HT1080 (cell line): ENCODE measurements around the gene ITGA8. TPM values are rescaled to one million over a fixed set of nuclear protein-coding genes. Genes with fewer than 3 reads are reported as not detected.
"Not testable (repeated sequence)": the region's sequence is repeated elsewhere in the genome, so short reads cannot be mapped to it uniquely, and the experiment has no call there.

Source experiments
- DNase-seq: peaks from one replicate; pipeline ENCODE4 v3.0.0-alpha.2; 2015; ENCODE audit warnings: low read depth
- total RNA-seq: library from RNA; depleted of rRNA; stranded (reverse); fragments of >200 nt; shearing (Covaris generic); gene quantifications from 2 replicates; pipeline ENCODE4 v1.2.3, GENCODE V29; 2014

ITGA8 gene
- total RNA-seq, 1 experiment from 2014 or later = not detected

GRCh38 chr10:15562578-15562977 is 157.1 kb downstream of the ITGA8 start:
- no peak for DNase-seq

DNA sequence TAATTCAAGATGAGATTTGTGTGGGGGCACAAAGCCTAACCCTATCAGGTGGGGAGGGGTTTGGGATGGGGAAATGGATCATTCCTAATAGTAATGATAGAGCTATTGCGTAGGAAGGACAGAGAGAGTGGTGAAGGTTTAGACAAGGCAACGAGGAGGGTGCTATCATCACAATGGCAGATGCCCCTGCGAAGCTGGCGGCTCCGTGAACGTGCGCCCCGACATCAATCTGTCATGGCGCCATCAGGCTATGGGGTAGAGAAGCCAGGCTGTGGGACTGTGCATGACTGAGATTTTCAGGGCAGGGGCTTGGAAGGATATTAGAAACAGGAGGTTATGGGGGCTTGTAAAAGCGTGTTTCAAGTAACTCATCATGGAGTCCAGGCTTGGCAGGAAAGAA is 157.6 kb downstream of the ITGA8 start:
- DNase-seq = no peak

- DNase-seq = no peak
Observed at GRCh38 chr10:15558136-15558535, 161.6 kb downstream of the ITGA8 start.

DNA sequence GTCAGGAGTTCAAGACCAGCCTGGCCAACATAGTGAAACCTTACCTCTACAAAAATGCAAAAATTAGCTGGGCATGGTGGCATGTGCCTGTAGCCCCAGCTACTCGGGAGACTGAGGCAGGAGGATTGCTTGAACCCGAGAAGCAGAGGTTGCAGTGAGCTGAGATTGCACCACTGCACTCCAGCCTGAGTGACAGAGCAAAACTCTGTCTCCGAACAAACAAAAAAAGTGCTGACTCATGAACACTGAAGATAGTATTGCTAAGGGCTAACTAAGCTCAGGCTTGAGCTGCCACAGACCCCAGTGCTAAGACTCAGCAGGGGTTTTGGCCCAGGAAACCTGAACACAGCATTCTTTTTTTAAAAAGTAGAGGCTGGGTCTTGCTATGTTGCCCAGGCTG is 162.6 kb downstream of the ITGA8 start:
- DNase-seq = not testable (repeated sequence)

DNA sequence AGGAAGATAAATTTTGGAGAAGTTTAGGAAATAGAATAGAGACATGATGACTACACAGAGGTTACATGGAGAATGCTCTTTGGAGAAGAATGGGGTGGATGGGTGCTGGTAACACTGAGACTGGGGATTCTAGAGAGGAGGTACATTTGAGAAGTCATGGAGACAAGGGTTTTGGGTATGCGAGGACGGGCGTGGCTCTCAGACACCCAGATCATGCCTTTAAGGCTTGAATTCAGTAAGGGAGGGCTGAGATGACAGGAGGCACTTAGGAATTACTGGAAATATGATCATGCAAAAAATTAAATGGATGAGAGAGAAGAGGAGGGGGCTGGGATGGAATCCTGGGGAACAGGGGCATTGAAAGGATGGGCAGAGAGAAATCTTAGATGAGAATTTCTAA is 168.8 kb downstream of the ITGA8 start:
- no peak for DNase-seq

DNA sequence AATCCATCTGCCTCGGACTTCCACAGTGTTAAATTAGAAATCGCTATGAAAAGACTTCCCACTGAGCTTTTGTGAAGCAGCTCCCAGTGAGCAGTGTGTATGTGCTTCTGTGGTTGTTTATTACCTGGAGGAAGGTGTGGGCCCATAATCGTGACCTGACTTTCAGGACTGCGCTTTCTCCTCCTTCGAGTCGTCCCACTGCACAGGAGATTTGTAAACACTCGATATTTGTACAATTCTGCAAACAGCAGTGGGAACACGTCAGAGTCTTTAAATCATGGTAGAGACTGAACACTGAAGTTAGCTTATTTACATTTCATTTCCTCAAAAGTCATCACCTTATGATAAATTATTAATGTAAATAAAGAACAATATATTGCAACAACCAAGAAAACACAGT is 171.4 kb downstream of the ITGA8 start:
- DNase-seq = no peak

- DNase-seq = no peak
Observed at GRCh38 chr10:15546606-15547005, 173.1 kb downstream of the ITGA8 start.

DNA sequence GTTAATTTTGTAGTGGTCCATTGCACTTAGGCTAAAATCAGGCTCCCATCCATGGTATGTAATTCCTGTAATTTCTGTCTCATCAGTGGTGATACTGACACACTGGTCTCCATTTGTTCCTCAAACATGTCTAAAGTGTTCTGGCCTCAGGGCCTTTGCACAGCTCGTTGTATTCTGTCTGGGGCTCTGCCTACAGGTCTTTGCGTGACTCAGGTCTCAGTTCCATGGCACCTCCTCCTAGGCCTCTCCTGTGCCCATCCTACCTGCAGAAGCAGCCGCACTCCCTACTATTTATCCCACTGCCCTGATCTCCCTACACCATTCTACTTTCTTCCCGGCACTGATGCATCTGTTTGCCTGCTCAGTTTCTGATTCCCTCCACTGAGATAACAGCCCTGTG is 173.8 kb downstream of the ITGA8 start:
- DNase-seq = no peak

DNA sequence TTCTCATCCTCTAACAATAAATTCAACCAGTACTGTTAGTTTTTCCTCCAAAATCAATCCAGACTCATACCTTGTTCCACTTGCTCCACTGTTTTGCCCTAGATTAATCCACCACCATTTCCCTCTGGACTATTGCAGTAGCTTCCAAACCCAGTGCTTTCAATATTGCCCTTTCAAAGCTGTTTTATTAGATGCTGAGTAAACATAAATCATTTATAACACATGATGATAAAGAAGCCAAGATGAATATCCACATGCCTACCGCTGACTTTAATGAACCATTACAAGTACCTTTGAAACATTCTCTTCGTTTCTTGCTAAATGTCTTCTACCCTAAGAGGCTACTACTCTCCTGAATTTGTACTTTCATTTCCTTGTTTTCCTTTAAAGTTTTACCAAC is 174.5 kb downstream of the ITGA8 start:
- no peak for DNase-seq

DNA sequence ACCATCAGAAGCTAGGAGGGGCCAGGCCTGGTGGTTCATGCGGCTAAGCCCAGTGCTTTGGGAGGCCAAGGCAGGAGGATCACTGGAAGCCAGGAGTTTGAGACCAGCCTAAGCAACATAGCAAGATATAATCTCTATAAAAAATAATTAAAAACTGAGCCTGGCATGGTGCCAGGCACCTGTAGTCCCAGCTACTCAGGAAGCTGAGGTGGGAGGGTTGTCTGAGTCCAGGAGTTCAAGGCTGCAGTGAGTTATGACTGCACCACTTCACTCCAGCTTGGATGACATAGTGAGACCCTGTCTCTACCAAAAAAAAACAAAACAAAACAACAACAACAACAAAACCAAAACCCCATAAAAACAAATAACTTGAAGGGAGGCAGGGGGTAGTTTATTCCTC is 175.7 kb downstream of the ITGA8 start:
- DNase-seq = no peak

DNA sequence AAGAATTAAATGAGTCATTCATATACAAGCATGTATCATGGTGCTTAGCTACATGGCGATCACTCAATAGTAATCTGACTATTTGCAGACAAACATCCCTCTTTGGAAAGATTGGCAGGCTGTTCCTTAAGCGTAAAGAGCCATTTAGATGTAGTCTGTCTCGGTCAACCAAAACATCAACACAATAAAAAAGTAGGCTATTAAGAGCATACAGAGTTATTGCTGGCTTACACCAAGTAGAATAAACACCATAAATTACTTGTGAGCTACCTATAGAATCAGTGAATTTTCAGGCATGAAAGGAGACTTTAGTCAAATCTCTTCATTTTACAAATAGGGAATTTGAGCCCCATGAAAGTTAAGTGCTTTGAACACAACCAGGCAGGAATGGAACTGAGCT is 176.9 kb downstream of the ITGA8 start:
- no peak for DNase-seq

DNA sequence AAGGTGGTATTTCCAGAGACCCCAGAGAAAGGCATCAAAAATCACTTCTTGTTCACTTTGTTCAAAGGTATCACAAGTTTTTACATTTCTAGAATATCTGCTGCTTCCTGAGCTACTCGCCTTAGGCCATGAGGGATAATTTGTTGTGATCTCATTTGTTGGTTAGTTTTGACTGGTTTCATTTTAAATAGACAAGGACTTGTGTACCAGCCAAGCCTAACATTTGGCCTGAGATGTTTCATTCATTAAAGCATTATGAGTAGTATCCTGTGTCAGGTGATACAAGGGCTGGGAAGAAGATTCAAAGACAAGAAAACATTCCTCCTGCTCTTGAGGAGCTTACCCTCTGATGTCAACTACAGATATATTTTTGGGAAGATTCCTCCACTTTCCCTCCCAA is 178.3 kb downstream of the ITGA8 start:
- DNase-seq = no peak

DNA sequence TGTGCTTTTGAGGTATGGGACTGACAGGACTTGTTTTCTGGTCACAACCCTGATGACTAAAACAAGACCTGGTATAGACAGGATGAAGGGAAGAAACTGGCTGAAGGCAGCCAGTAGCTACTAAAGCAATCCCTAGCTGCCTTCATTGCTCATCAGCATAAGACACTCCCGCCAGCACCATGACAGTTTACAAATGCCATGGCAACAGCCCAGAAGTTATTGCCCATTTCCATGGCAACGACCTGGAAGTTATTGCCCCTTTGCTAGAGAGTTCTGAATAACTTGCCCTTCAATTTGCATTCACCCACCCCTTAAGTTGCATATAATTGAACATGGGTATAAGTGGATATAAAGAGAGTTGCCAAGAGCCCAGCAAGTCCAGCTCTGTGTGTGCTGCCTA is 179.0 kb downstream of the ITGA8 start:
- DNase-seq = peak; percentile 4

DNA sequence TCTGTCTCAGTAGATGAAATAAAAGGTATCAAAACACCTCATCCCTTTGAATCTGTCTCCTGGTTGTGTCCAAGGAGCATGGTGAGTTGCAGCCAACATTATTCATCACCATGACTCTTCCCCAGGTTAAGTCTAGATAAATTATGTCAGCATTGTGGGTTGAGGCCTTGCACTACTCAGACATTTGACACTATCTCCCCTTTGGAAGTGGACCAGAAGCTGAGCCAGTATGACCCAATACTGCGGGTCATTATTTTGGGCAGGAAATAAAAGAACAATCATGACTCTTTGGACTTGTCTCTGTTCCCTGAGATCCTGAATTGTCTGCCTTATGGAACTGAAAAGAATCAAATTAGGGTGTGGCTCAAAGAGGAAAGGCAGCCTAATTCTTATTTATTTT is 180.5 kb downstream of the ITGA8 start:
- DNase-seq = no peak

DNA sequence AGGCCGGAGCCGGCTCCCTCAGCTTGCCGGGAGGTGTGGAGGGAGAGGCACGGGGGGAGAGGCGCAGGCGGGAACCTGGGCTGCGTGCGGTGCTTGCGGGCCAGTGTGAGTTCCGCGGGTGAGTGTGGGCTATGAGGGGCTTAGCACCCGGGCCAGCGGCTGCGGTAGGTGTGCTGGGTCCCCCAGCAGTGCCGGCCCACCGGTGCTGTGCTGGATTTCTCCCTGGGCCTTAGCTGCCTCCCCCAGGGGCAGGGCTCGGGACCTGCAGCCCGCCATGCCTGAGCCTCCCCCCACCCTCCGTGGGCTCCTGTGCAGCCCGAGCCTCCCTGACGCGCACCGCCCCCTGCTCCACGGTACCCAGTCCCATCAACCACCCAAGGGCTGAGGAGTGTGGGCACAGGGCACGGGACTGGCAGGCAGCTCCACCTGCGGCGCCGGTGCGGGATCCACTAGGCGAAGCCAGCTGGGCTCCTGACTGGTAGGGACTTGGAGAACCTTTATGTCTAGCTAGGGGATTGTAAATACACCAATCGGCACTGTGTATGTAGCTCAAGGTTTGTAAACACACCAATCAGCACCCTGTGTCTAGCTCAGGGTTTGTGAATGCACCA is 184.7 kb downstream of the ITGA8 start:
- DNase-seq = not testable (repeated sequence)

GRCh38 chr10:15531927-15532722 is 187.6 kb downstream of the ITGA8 start:
- DNase-seq = no peak

DNA sequence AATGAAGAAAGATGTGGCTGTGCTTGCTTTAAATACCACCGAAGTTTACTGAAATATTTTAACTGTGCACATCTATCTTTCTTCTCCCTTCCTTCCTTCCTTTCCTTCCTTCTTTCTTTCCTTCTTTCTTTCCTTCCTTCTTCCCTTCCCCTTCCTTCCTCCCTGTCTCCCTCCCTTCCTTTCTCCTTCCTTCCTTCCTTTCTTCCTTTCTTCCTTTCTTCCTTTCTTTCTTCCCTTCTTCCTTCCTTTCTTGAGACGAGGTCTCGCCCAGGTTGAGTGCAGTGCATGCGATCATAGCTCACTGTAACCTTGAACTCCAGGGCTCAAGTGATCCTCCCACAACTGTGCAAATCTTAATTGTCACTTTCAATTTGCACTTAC is 190.9 kb downstream of the ITGA8 start:
- DNase-seq = no peak

DNA sequence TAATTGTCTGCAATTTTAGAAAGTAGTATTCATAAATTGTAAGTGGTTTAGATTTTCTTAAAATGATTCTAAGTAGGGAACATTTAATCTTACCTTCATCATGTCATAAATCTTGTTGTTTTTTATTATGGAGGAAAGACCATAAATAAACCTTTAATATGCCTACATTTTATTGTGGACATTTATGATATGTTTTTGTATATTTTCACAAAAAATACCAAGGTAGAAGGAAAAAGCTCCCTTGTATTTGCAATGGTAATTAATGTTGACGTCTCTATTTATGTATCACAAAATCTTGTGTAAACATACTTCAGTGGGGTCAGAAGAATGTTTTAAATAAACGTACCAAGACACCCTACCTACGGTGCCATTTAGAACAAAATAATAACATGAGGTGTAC is 193.0 kb downstream of the ITGA8 start:
- DNase-seq = no peak

- no peak for DNase-seq
Observed at GRCh38 chr10:15521328-15521903, 198.3 kb downstream of the ITGA8 start.

DNA sequence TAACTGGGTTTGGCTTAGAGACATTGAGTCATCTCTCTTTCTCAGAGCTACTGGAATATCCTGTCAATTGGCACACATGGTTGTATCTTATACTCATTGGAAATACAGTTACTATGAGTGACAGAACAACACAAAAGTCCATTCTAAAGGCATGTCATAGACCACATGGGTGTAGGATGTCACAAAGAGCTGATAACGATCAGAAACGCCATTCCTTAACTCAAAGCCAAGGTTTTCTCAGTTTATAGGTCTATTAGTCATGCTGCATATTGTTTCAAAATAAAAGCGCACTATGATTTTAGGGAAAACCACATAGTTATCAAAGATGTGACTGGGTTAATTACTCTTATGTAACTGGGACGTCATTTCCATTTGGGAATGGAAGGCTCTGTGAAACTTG is 201.5 kb downstream of the ITGA8 start:
- DNase-seq = peak; percentile 34

GRCh38 chr10:15516256-15517085 is 203.3 kb downstream of the ITGA8 start:
- DNase-seq = no peak

DNA sequence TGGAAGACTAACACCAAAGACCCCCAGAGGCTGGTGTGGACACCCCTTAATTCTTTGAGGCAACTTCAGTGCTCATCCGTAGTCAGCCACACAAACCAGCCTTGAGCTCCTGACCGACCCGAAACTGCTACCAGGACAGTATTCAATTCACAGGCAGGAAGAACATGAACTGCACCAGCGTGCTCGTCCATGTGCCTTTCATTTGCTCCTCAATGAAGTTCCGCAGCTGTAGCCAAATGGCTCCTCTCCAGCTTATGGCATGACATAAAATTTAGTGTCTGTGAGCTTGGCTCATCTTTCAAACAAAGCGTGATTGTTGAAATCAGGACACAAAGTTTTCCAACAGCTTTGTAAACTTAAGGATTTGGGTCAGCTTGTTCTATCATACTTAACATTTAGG is 204.5 kb downstream of the ITGA8 start:
- no peak for DNase-seq
